H9 (cell line): ENCODE results near the gene MT1H. TPM values are rescaled to one million over a fixed set of nuclear protein-coding genes. Genes with fewer than 3 reads are reported as not detected.

Source experiments
- DNase-seq: peaks from one replicate; pipeline ENCODE4 v3.0.0-alpha.2; 2017
- H2AFZ ChIP-seq: one replicate; pipeline ENCODE4 v1.6.1; 2013; ENCODE audit warnings: mild to moderate bottlenecking, low read length, control low read depth, moderate library complexity
- H2AK5ac ChIP-seq: 2 replicates; pipeline ENCODE4 v1.6.1; 2013; ENCODE audit warnings: low read length, control low read depth, mixed read lengths; ENCODE audit not compliant: insufficient read length
- H2BK120ac ChIP-seq: one replicate; pipeline ENCODE4 v1.6.1; 2013; ENCODE audit warnings: low read depth, mild to moderate bottlenecking, low read length, control low read depth, inconsistent platforms; ENCODE audit not compliant: poor library complexity, severe bottlenecking
- H2BK12ac ChIP-seq: 2 replicates; pipeline ENCODE4 v1.6.1; 2013; ENCODE audit warnings: low read length, control low read depth, mixed read lengths, low read depth; ENCODE audit not compliant: insufficient read length
- H2BK15ac ChIP-seq: 2 replicates; pipeline ENCODE4 v1.6.1; 2013; ENCODE audit warnings: low read depth, low read length, control low read depth
- H2BK20ac ChIP-seq: one replicate; pipeline ENCODE4 v1.6.1; 2013; ENCODE audit warnings: low read depth, mild to moderate bottlenecking, low read length, control low read depth, inconsistent platforms; ENCODE audit not compliant: poor library complexity, severe bottlenecking
- H2BK5ac ChIP-seq: 2 replicates; pipeline ENCODE4 v1.6.1; 2013; ENCODE audit warnings: low read length, control low read depth, mixed read lengths; ENCODE audit not compliant: insufficient read length
- H3K14ac ChIP-seq: 2 replicates; pipeline ENCODE4 v1.6.1; 2013; ENCODE audit warnings: low read length, control low read depth; ENCODE audit not compliant: insufficient read depth
- H3K18ac ChIP-seq: 2 replicates; pipeline ENCODE4 v1.6.1; 2013; ENCODE audit warnings: low read depth, mild to moderate bottlenecking, mixed read lengths, low read length, control low read depth; ENCODE audit not compliant: insufficient read length
- H3K23ac ChIP-seq: 2 replicates; pipeline ENCODE4 v1.6.1; 2013; ENCODE audit warnings: low read length, control low read depth, mixed read lengths, low read depth; ENCODE audit not compliant: insufficient read length
- H3K23me2 ChIP-seq: 2 replicates; pipeline ENCODE4 v1.6.1; 2013; ENCODE audit warnings: low read depth, mild to moderate bottlenecking, mixed read lengths, low read length, control low read depth; ENCODE audit not compliant: insufficient read length, poor library complexity, severe bottlenecking
- H3K27ac ChIP-seq: 2 replicates; pipeline ENCODE4 v1.5.1; 2013; ENCODE audit warnings: low read length, control low read depth, mixed read lengths, low read depth; ENCODE audit not compliant: insufficient read length
- H3K27me3 ChIP-seq: 2 replicates; pipeline ENCODE4 v1.6.1; 2013; ENCODE audit warnings: low read length, control low read depth, inconsistent platforms; ENCODE audit not compliant: insufficient read depth
- H3K4ac ChIP-seq: 2 replicates; pipeline ENCODE4 v1.6.1; 2013; ENCODE audit warnings: low read depth, mild to moderate bottlenecking, control low read depth, inconsistent platforms, low read length, moderate library complexity
- H3K4me1 ChIP-seq: 2 replicates; pipeline ENCODE4 v1.6.1; 2013; ENCODE audit warnings: low read length, control low read depth, inconsistent platforms; ENCODE audit not compliant: insufficient read depth
- H3K4me2 ChIP-seq: 2 replicates; pipeline ENCODE4 v1.6.1; 2013; ENCODE audit warnings: low read length, control low read depth, mixed read lengths; ENCODE audit not compliant: insufficient read length, insufficient read depth
- H3K56ac ChIP-seq: 2 replicates; pipeline ENCODE4 v1.6.1; 2013; ENCODE audit warnings: low read depth, mild to moderate bottlenecking, mixed read lengths, low read length, control low read depth; ENCODE audit not compliant: insufficient read length
- H3K79me1 ChIP-seq: 2 replicates; pipeline ENCODE4 v1.6.1; 2013; ENCODE audit warnings: low read depth, mild to moderate bottlenecking, moderate library complexity, low read length, control low read depth, inconsistent platforms; ENCODE audit not compliant: insufficient read depth, poor library complexity, severe bottlenecking
- H3K79me2 ChIP-seq: 2 replicates; pipeline ENCODE4 v1.6.1; 2013; ENCODE audit warnings: low read length, control low read depth, inconsistent platforms; ENCODE audit not compliant: insufficient read depth
- H3K9ac ChIP-seq: 2 replicates; pipeline ENCODE4 v1.6.1; 2013; ENCODE audit warnings: low read length, control low read depth, mixed read lengths; ENCODE audit not compliant: insufficient read length; ENCODE audit errors: extremely low read depth
- H3K9me3 ChIP-seq: one replicate; pipeline ENCODE4 v1.6.1; 2013; ENCODE audit warnings: low read depth, low read length, inconsistent platforms; ENCODE audit not compliant: control insufficient read depth
- H3T11ph ChIP-seq: one replicate; pipeline ENCODE4 v1.6.1; 2013; ENCODE audit warnings: mild to moderate bottlenecking, low read length, control low read depth, inconsistent platforms
- H4K20me1 ChIP-seq: one replicate; pipeline ENCODE4 v1.6.1; 2013; ENCODE audit not compliant: control insufficient read depth, insufficient read length, insufficient read depth
- H4K5ac ChIP-seq: 2 replicates; pipeline ENCODE4 v1.6.1; 2013; ENCODE audit warnings: low read depth, mild to moderate bottlenecking, mixed read lengths, low read length, control low read depth; ENCODE audit not compliant: insufficient read length
- H4K8ac ChIP-seq: replicated peaks from 2 replicates; pipeline ENCODE4 v1.6.1; 2013; ENCODE audit warnings: low read length, control low read depth, mixed read lengths, low read depth; ENCODE audit not compliant: insufficient read length
- H4K91ac ChIP-seq: 2 replicates; pipeline ENCODE4 v1.6.1; 2013; ENCODE audit warnings: low read depth, mild to moderate bottlenecking, moderate library complexity, mixed read lengths, low read length, control low read depth; ENCODE audit not compliant: insufficient read length
- H3K27ac Mint-ChIP-seq, 3 experiments: 2 replicates in 2 of 3; 3 replicates in 1 of 3; pipeline ENCODE4 v1.8.0; 2020 to 2021; ENCODE audit warnings: mixed read lengths in 3 of 3, mild to moderate bottlenecking in 1 of 3, moderate library complexity in 1 of 3
- H3K27me3 Mint-ChIP-seq: 2 replicates; pipeline ENCODE4 v1.8.0; 2021; ENCODE audit warnings: low read depth, mild to moderate bottlenecking, moderate library complexity, mixed read lengths
- H3K36me3 Mint-ChIP-seq, 3 experiments: 2 replicates in 2 of 3; 3 replicates in 1 of 3; pipeline ENCODE4 v1.8.0; 2020 to 2021; ENCODE audit warnings: low read depth in 3 of 3, mixed read lengths in 3 of 3; ENCODE audit not compliant: insufficient read depth in 1 of 3
- H3K4me1 Mint-ChIP-seq, 2 experiments: 2 replicates each; pipeline ENCODE4 v1.8.0; 2020; ENCODE audit warnings: mixed read lengths in 2 of 2
- H3K4me3 Mint-ChIP-seq, 2 experiments: 2 replicates in 1 of 2; 3 replicates in 1 of 2; pipeline ENCODE4 v1.8.0; 2020 to 2021; ENCODE audit warnings: mild to moderate bottlenecking in 2 of 2, mixed read lengths in 2 of 2, moderate library complexity in 1 of 2
- H3K9me3 Mint-ChIP-seq, 2 experiments: 2 replicates in 1 of 2; 3 replicates in 1 of 2; pipeline ENCODE4 v1.8.0; 2020; ENCODE audit warnings: mild to moderate bottlenecking in 2 of 2, mixed read lengths in 2 of 2, moderate library complexity in 1 of 2
- WGBS: extraction: QIAGEN DNeasy Blood & Tissue Kit; methylation state at CpG from one replicate; pipeline ENCODE4 v1.1.7; 2013; ENCODE audit warnings: missing lambda C conversion rate, low lambda C conversion rate, mixed read lengths; ENCODE audit not compliant: insufficient read length; ENCODE audit errors: extremely low coverage; 5-methylcytosine and 5-hydroxymethylcytosine counted together
- total RNA-seq: library from RNA; stranded (reverse); gene quantifications from 2 replicates; pipeline ENCODE4 v1.2.1, GENCODE V29; 2021
- TF ChIP-seq, protein P1 (sequence below): fragments of 200-600 bp; sonication (generic); conservative IDR thresholded peaks from 3 replicates; pipeline ENCODE4 v1.8.0; 2021; ENCODE audit warnings: antibody characterized with exemption, mild to moderate bottlenecking

MT1H gene
- total RNA-seq, 1 experiment from 2014 or later = 12.5 TPM

DNA sequence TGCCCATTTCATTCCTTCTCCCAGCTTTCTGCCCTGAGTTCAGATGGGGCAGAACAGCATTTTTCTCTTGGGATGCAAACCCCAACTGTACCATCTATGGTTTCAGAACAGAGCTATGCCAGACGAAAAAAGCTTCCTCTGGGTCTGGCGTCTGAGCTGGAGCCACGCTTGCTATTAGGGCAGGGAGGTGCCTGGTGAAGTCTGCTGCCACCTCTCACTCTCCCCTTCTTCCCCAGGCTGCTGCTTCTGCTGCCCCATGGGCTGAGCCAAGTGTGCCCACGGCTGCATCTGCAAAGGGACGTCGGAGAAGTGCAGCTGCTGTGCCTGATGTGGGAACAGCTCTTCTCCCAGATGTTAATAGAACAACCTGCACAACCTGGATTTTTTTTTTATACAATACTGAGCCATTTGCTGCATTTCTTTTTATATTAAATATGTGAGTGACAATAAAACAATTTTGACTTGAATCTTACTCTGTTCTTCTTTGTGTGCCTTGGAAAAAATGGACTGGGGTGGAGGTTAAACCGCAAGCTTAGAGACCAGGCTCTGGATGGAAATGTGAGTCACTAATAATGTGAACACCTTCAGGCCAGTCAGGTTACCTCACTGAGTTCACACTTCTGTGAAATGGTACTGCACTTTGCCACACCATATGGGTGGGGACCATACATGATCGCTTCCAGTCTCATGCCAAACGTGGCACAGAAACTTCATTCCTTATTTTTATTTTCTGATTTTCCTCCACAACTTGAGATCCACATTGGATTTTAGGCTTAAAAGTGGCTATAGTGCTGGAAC is 32.8 kb upstream of the MT1H start:
- no peak overlapping the region for H3K9ac ChIP-seq
- no peak overlapping the region for H2BK15ac ChIP-seq
- no peaks in the 10 kb centered on the region for H3K79me1 ChIP-seq
- H2BK12ac ChIP-seq = no peak overlapping the region
- H2BK20ac ChIP-seq = no peak overlapping the region
- peaks cover 0 to 11% of the 10 kb centered on the region in 2 experiments; a peak in 2 of 5 replicates for H3K9me3 Mint-ChIP-seq
- H2AFZ ChIP-seq = no peak overlapping the region
- no peak overlapping the region for H3T11ph ChIP-seq
- no peaks in the 10 kb centered on the region; a peak in 1 of 7 replicates for H3K36me3 Mint-ChIP-seq
- no peaks in the 10 kb centered on the region for H4K20me1 ChIP-seq
- H3K14ac ChIP-seq = no peak overlapping the region
- no peak overlapping the region for H2BK120ac ChIP-seq
- no peaks in the 10 kb centered on the region for H3K9me3 ChIP-seq
- no CpG with 5 or more reads among the region's 9 CpGs for WGBS
- peaks cover 99% of the 10 kb centered on the region for H3K27me3 Mint-ChIP-seq
- TF ChIP-seq, protein P1, sequence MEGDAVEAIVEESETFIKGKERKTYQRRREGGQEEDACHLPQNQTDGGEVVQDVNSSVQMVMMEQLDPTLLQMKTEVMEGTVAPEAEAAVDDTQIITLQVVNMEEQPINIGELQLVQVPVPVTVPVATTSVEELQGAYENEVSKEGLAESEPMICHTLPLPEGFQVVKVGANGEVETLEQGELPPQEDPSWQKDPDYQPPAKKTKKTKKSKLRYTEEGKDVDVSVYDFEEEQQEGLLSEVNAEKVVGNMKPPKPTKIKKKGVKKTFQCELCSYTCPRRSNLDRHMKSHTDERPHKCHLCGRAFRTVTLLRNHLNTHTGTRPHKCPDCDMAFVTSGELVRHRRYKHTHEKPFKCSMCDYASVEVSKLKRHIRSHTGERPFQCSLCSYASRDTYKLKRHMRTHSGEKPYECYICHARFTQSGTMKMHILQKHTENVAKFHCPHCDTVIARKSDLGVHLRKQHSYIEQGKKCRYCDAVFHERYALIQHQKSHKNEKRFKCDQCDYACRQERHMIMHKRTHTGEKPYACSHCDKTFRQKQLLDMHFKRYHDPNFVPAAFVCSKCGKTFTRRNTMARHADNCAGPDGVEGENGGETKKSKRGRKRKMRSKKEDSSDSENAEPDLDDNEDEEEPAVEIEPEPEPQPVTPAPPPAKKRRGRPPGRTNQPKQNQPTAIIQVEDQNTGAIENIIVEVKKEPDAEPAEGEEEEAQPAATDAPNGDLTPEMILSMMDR = no peak
- H3K23ac ChIP-seq = no peak overlapping the region
- no peak overlapping the region for H3K27ac ChIP-seq
- no peaks in the 10 kb centered on the region for H3K79me2 ChIP-seq
- H3K18ac ChIP-seq = no peak overlapping the region
- H4K8ac ChIP-seq = no peak overlapping the region
- H4K91ac ChIP-seq = no peak overlapping the region
- H4K5ac ChIP-seq = no peak overlapping the region
- H2BK5ac ChIP-seq = no peak overlapping the region
- no peaks in the 10 kb centered on the region for H3K4me1 ChIP-seq
- no peak overlapping the region for H2AK5ac ChIP-seq
- no peak overlapping the region for H3K4ac ChIP-seq
- H3K27me3 ChIP-seq = peaks cover 94% of the 10 kb centered on the region
- no peak for DNase-seq
- H3K56ac ChIP-seq = no peak overlapping the region
- H3K27ac Mint-ChIP-seq = peak overlapping the region in 1 of 3 experiments; percentile 16; a peak in 1 of 7 replicates
- H3K23me2 ChIP-seq = peaks cover 12% of the 10 kb centered on the region
- 0 out of 5 replicates have a peak overlapping the region, but pooled peaks of 1 of the 2 experiments have one; percentile 81 for H3K4me3 Mint-ChIP-seq
- H3K4me2 ChIP-seq = no peak overlapping the region
- H3K4me1 Mint-ChIP-seq = peaks cover 16 to 33% of the 10 kb centered on the region in 2 experiments
